Right atrium auricular region (tissue), 2 donors: ENCODE data around the gene CNNM4. TPM values are rescaled to one million over a fixed set of nuclear protein-coding genes. Genes with fewer than 3 reads are reported as not detected.
A peak's percentile ranks its signal among the peaks of the same experiment; 100 is the strongest.

Source experiments
- DNase-seq: peaks from one replicate; pipeline ENCODE4 v3.0.0-alpha.2; 2019; ENCODE audit warnings: low spot score
- H3K27ac ChIP-seq, 2 donors: fragments of 200-600 bp; sonication (generic); 1 replicate in 1 of 2; 2 replicates in 1 of 2; pipeline ENCODE4 v1.5.1; 2016 to 2019
- H3K27me3 ChIP-seq, 2 donors: fragments of 200-600 bp; sonication (generic); one replicate each; pipeline versions ENCODE4 v1.5.1 to v1.6.0; 2017 to 2019
- H3K36me3 ChIP-seq: fragments of 200-600 bp; sonication (generic); one replicate; pipeline ENCODE4 v1.5.1; 2016
- H3K4me1 ChIP-seq, 2 donors: fragments of 200-600 bp; sonication (generic); one replicate each; pipeline versions ENCODE4 v1.5.1 to v1.6.0; 2017 to 2019
- H3K4me3 ChIP-seq, 2 donors: fragments of 200-600 bp; sonication (generic); 1 replicate in 1 of 2; 2 replicates in 1 of 2; pipeline ENCODE4 v1.5.1; 2017 to 2019; ENCODE audit warnings: mild to moderate bottlenecking in 1 of 2, moderate library complexity in 1 of 2
- H3K9me3 ChIP-seq, 2 donors: fragments of 200-600 bp; sonication (generic); one replicate each; pipeline ENCODE4 v1.5.1; 2019
- microRNA counts, 2 donors: library from miRNA; unstranded; fragments of <30 nt; microRNA quantifications; one replicate each; lab custom pipeline; 2016 to 2017
- microRNA-seq, 2 donors: library from miRNA; unstranded; fragments of <30 nt; microRNA quantifications; one replicate each; pipeline ENCODE4, GENCODE V29; 2016 to 2017; ENCODE audit warnings: borderline number of aligned reads in 2 of 2, borderline replicate concordance in 1 of 2
- total RNA-seq, 2 donors: library from RNA; depleted of rRNA; stranded (reverse); fragments of >200 nt; gene quantifications; one replicate each; pipeline ENCODE4 v1.1.0, GENCODE V29; 2016
- TF ChIP-seq, protein P1 (sequence below), 2 donors: fragments of 200-600 bp; sonication (generic); IDR thresholded peaks; one replicate each; pipeline ENCODE4 v1.5.1; 2019; ENCODE audit warnings: antibody characterized with exemption in 2 of 2

Gene CNNM4
- total RNA-seq, 2 donors from 2014 or later = 22.1 to 22.2 TPM

DNA sequence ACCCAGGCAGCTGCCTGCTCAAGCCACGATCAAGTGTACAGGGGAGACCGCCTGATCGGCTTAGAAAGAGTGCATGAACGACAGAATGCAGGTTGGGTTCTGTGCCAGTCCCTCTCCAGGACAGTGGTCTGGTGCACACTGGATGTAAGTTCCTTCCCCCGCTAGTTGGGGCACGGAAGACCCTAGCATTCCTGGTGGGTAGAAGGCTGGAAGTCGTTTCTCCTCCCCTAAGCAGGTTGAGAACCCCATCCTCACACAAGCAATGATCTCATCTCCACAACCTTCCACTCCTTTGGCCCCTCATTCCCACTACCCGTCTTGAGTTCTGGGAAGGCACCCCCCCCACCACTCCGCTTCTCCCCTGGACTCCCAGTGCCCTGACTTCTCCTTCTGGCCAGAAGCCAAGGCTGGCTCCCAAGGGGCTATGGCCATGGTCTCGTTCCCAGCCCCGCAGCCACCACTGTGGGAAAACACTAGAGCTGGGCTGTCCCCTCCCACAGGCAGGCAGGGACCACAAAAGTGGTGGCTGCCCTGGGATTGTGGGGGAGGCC lies 98.5 kb downstream of the CNNM4 start:
- peaks cover 39% of the 10 kb centered on the region for H3K36me3 ChIP-seq
- no peak for DNase-seq
- no peaks in the 10 kb centered on the region for H3K27me3 ChIP-seq
- H3K9me3 ChIP-seq = no peaks in the 10 kb centered on the region
- peak overlapping the region; percentile 37 to 64 for H3K4me3 ChIP-seq
- TF ChIP-seq, protein P1, sequence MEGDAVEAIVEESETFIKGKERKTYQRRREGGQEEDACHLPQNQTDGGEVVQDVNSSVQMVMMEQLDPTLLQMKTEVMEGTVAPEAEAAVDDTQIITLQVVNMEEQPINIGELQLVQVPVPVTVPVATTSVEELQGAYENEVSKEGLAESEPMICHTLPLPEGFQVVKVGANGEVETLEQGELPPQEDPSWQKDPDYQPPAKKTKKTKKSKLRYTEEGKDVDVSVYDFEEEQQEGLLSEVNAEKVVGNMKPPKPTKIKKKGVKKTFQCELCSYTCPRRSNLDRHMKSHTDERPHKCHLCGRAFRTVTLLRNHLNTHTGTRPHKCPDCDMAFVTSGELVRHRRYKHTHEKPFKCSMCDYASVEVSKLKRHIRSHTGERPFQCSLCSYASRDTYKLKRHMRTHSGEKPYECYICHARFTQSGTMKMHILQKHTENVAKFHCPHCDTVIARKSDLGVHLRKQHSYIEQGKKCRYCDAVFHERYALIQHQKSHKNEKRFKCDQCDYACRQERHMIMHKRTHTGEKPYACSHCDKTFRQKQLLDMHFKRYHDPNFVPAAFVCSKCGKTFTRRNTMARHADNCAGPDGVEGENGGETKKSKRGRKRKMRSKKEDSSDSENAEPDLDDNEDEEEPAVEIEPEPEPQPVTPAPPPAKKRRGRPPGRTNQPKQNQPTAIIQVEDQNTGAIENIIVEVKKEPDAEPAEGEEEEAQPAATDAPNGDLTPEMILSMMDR (IDR thresholded peaks at IDR 0.05) = no peak
- H3K27ac ChIP-seq = peak overlapping the region; percentile 69 to 79
- peaks cover 0 to 46% of the 10 kb centered on the region in 2 donors for H3K4me1 ChIP-seq

DNA sequence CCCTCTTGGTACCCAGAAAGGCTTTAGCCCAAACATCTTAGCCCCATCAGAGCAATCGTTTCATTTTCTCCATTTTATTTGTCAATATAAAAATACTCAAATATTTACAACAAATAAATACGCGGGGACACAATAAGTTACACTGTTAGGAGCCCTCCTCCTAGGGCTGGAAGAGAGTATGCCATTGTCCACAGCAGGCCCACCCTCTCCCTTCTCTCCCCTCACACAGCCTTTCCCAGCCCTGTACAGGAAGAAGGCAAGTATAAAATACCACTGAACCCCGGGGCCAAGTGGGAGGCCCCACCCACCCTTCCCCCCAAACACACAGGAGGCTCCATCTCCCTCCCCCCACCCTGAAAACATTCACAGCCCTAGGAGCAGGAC lies 99.0 kb downstream of the CNNM4 start:
- TF ChIP-seq, protein P1 (IDR thresholded peaks at IDR 0.05) = no peak
- H3K9me3 ChIP-seq = no peaks in the 10 kb centered on the region
- no peak overlapping the region for H3K4me3 ChIP-seq
- H3K36me3 ChIP-seq = peaks cover 44% of the 10 kb centered on the region
- H3K4me1 ChIP-seq = peaks cover 0 to 51% of the 10 kb centered on the region in 2 donors
- H3K27ac ChIP-seq = peak overlapping the region; percentile 69 to 79
- no peaks in the 10 kb centered on the region for H3K27me3 ChIP-seq
- DNase-seq = no peak

DNA sequence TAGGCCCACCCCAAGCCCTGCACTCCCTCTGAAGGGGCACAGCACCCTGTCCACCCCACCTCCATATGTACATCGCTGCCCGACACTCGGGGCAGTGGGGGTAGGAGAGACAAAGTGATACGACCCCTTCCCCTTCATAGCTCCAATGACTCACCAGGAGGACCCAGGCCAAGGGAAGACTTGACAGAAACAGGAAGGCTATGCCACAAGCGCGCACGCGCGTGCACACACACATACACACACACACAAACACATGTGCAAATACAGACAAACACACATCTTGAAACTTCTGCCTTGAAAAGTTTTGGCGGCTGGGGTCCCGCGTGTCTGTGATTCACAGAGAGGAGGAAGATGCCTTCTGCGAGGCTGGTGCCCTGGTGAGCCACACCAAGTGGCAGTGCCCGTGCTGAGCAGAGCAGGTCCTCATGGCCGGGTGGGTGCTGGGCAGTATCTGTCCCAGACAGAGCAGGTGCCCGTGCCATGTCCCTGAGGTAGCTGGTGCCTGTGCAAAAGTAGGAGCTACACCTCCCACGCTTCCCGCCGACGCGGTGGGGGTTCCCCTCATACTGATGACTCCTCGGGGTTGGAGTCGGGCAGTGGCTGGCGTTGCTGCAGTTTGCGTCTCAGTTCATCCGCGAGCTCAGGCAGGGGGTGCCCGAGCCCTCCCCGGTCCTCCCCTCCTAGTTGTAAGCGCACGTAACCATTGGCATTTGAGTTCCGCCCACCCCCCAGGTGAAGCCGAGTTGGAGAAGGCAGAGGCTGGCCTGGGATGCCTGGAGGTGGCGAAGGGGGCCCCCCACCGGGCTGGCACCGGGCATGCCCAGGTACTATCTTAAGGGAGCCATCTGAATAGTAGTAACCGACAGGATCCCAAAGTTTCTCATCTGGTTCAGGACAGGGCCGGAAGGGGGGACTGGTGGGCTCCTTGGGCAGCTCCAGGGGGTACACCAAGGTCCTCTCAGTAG lies 99.6 kb downstream of the CNNM4 start:
- TF ChIP-seq, protein P1 (IDR thresholded peaks at IDR 0.05) = no peak
- DNase-seq = no peak
- H3K27me3 ChIP-seq = no peaks in the 10 kb centered on the region
- H3K9me3 ChIP-seq = no peaks in the 10 kb centered on the region
- peaks cover 50% of the 10 kb centered on the region for H3K36me3 ChIP-seq
- peaks cover 0 to 57% of the 10 kb centered on the region in 2 donors for H3K4me1 ChIP-seq
- H3K4me3 ChIP-seq = no peak overlapping the region
- H3K27ac ChIP-seq = peak overlapping the region; percentile 39 to 79

DNA sequence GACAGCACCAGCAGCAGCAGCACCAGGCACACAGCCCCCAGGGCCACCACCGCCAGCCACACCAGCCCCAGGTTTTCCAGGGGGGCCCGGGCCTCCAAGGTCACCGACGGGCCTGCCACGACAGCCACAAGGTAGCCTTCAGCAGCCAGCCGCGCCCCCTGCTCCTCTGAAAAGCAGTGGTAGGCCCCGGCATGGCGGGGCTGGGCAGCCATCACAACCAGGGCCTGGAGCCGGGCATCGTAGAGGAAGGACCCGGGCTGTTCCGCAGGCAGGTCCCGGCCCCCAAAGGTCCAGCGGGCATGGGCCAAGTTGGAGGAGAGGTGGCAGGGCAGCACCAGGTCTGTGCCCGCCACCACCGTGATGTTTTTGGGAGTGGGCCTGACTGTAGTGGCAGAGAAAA lies 100.4 kb downstream of the CNNM4 start:
- Histone ChIP-seq H3K27ac (no peak overlapping the region), H3K4me1 (peaks cover 0 to 64% of the 10 kb centered on the region in 2 donors), H3K27me3 (no peaks in the 10 kb centered on the region), H3K9me3 (no peaks in the 10 kb centered on the region), H3K36me3 (peaks cover 58% of the 10 kb centered on the region), H3K4me3 (no peak overlapping the region)
- TF ChIP-seq, protein P1 (IDR thresholded peaks at IDR 0.05) = no peak
- no peak for DNase-seq

MicroRNAs encoded within 50 kb of the gene (microRNA counts, 767-probe panel; counts per million panel counts)
- microRNA hsa-miR-3127-5p (lab: Ali Mortazavi, UCI) = 0 to 1,387 counts per million in 2 donors

Small RNAs within 50 kb of the gene (microRNA-seq; reads per million reads assigned to microRNA genes)
- 2.8 to 5.0 reads per million in 2 donors for gene MIR3127

Other genes with a start within 250 kb of the CNNM4 start
- 10 to 100 TPM; 17.1 to 52.6 TPM for gene ARID5A, start 224.2 kb upstream of the CNNM4 start, total RNA-seq
- gene KANSL3, start 122.6 kb upstream of the CNNM4 start, total RNA-seq = 10 to 100 TPM; 27.3 to 29.4 TPM
- not detected for gene FER1L5, start 118.1 kb upstream of the CNNM4 start, total RNA-seq
- 10 to 100 TPM; 13.6 to 15.6 TPM for gene LMAN2L, start 20.8 kb upstream of the CNNM4 start, total RNA-seq
- gene CNNM3, start 55.4 kb downstream of the CNNM4 start, total RNA-seq = 1 to 10 TPM; 4.2 to 7.9 TPM
- 10 to 100 TPM in 1 of 2 donors, 1 to 10 TPM in 1; 9.3 to 23.0 TPM for gene ANKRD23, start 83.1 kb downstream of the CNNM4 start, total RNA-seq
- gene ANKRD39, start 97.1 kb downstream of the CNNM4 start, total RNA-seq = 10 to 100 TPM in 1 of 2 donors, 1 to 10 TPM in 1; 8.7 to 12.2 TPM
- 10 to 100 TPM; 12.0 to 23.3 TPM for gene SEMA4C, start 109.2 kb downstream of the CNNM4 start, total RNA-seq
- gene FAM178B, start 225.7 kb downstream of the CNNM4 start, total RNA-seq = not detected